WTC11 (cell line): ENCODE measurements around the gene IQSEC1. TPM values are rescaled to one million over a fixed set of nuclear protein-coding genes. Genes with fewer than 3 reads are reported as not detected.
A peak's percentile ranks its signal among the peaks of the same experiment; 100 is the strongest.

ENCODE experiments used
- ATAC-seq: fragments of 200-7000 bp; cut with Tn5 transposase; 2 replicates; pipeline ENCODE4 v1.10.0; 2021; ENCODE audit warnings: mild to moderate bottlenecking, moderate library complexity
- CTCF ChIA-PET: fragments of 300-600 bp; sonication (Branson Sonifier 250); formaldehyde crosslinking; loops from one replicate; lab custom pipeline; 2021; ENCODE audit warnings: antibody characterized with exemption; lab: Charles Lee
- POLR2A ChIA-PET: fragments of 350-600 bp; sonication (Branson Sonifier 250); formaldehyde crosslinking; loops from one replicate; lab custom pipeline; 2021; ENCODE audit warnings: antibody characterized with exemption; lab: Charles Lee
- DNase-seq: peaks from one replicate; pipeline ENCODE4 v3.0.0; 2021; ENCODE audit warnings: low spot score
- H3K27ac Mint-ChIP-seq: 2 replicates; pipeline ENCODE4 v1.8.0; 2021; ENCODE audit warnings: mixed read lengths
- H3K27me3 Mint-ChIP-seq: 2 replicates; pipeline ENCODE4 v1.8.0; 2021; ENCODE audit warnings: low read depth, mild to moderate bottlenecking, moderate library complexity, mixed read lengths
- H3K36me3 Mint-ChIP-seq: 2 replicates; pipeline ENCODE4 v1.8.0; 2021; ENCODE audit warnings: mixed read lengths
- H3K4me1 Mint-ChIP-seq: 2 replicates; pipeline ENCODE4 v1.8.0; 2022; ENCODE audit warnings: mixed read lengths
- H3K4me3 Mint-ChIP-seq: 2 replicates; pipeline ENCODE4 v1.8.0; 2021; ENCODE audit warnings: mild to moderate bottlenecking, moderate library complexity, mixed read lengths
- H3K9me3 Mint-ChIP-seq: 2 replicates; pipeline ENCODE4 v1.8.0; 2021; ENCODE audit warnings: mixed read lengths
- ARID4B ChIP-seq: sonication (generic); formaldehyde crosslinking; IDR thresholded peaks from 2 replicates; pipeline ENCODE4 v1.8.0; 2023; ENCODE audit warnings: missing genetic modification reagents, mild to moderate bottlenecking, borderline replicate concordance
- ATF6 ChIP-seq: sonication (generic); formaldehyde crosslinking; IDR thresholded peaks from 2 replicates; pipeline ENCODE4 v1.8.1; 2023; ENCODE audit warnings: mild to moderate bottlenecking, missing genetic modification reagents
- CTCF ChIP-seq: fragments of 200-600 bp; IDR thresholded peaks from 2 replicates; pipeline ENCODE4 v1.8.0; 2022; ENCODE audit warnings: antibody characterized with exemption
- FOXP1 ChIP-seq: sonication (generic); formaldehyde crosslinking; IDR thresholded peaks from 2 replicates; pipeline ENCODE4 v1.8.0; 2022; ENCODE audit warnings: missing genetic modification reagents, mild to moderate bottlenecking, moderate library complexity, borderline replicate concordance
- GTF2I ChIP-seq: fragments of 250-450 bp; sonication (Bioruptor Pico); conservative IDR thresholded peaks from 2 replicates; pipeline ENCODE4 v1.4.0; 2021; ENCODE audit warnings: mild to moderate bottlenecking
- MAX ChIP-seq: sonication (generic); formaldehyde crosslinking; IDR thresholded peaks from 2 replicates; pipeline ENCODE4 v1.8.0; 2022; ENCODE audit warnings: mild to moderate bottlenecking, missing genetic modification reagents
- NFE2L1 ChIP-seq: sonication (generic); formaldehyde crosslinking; IDR thresholded peaks from 2 replicates; pipeline ENCODE4 v1.8.1; 2023; ENCODE audit warnings: missing genetic modification reagents
- SP1 ChIP-seq: sonication (generic); formaldehyde crosslinking; conservative IDR thresholded peaks from 2 replicates; pipeline ENCODE4 v1.8.1; 2022; ENCODE audit warnings: missing genetic modification reagents
- TEAD4 ChIP-seq: sonication (generic); formaldehyde crosslinking; IDR thresholded peaks from 2 replicates; pipeline ENCODE4 v1.8.0; 2022; ENCODE audit warnings: mild to moderate bottlenecking, missing genetic modification reagents
- USF1 ChIP-seq: sonication (generic); formaldehyde crosslinking; IDR thresholded peaks from 2 replicates; pipeline ENCODE4 v1.8.0; 2022; ENCODE audit warnings: mild to moderate bottlenecking, missing genetic modification reagents
- USF2 ChIP-seq: sonication (generic); formaldehyde crosslinking; IDR thresholded peaks from 2 replicates; pipeline ENCODE4 v1.8.1; 2023; ENCODE audit warnings: mild to moderate bottlenecking, missing genetic modification reagents, moderate library complexity
- ZNF263 ChIP-seq: sonication (generic); formaldehyde crosslinking; IDR thresholded peaks from 2 replicates; pipeline ENCODE4 v1.8.1; 2022; ENCODE audit warnings: low read depth, mild to moderate bottlenecking, moderate library complexity, missing genetic modification reagents
- ZNF423 ChIP-seq: fragments of 250-450 bp; sonication (Bioruptor Pico); IDR thresholded peaks from 2 replicates; pipeline ENCODE4 v2.1.2; 2022; ENCODE audit warnings: mild to moderate bottlenecking, moderate library complexity
- ZNF512 ChIP-seq: sonication (generic); formaldehyde crosslinking; IDR thresholded peaks from 2 replicates; pipeline ENCODE4 v1.8.1; 2022; ENCODE audit warnings: missing genetic modification reagents, borderline replicate concordance
- total RNA-seq: library from RNA; stranded (reverse); gene quantifications from 3 replicates; pipeline ENCODE4 v1.2.3, GENCODE V29; 2021

The IQSEC1 gene
- total RNA-seq, 1 experiment from 2014 or later: 35.0 TPM

GRCh38 chr3:12870942-12871341 is 202.3 kb downstream of the IQSEC1 start:
- no peaks in the 10 kb centered on the region for H3K36me3 Mint-ChIP-seq
- no peak for DNase-seq
- H3K4me3 Mint-ChIP-seq: no peak overlapping the region
- no peak overlapping the region for H3K27ac Mint-ChIP-seq
- TF ChIP-seq TEAD4 (CRISPR knock-in tag): no peak
- no peak for TF ChIP-seq FOXP1 (CRISPR knock-in tag)
- no peak for TF ChIP-seq GTF2I (CRISPR knock-in tag)
- TF ChIP-seq ATF6: no peak
- TF ChIP-seq ZNF423 (CRISPR knock-in tag): no peak
- TF ChIP-seq USF1: no peak
- TF ChIP-seq CTCF: no peak
- no peak for TF ChIP-seq ZNF512
- no peak for TF ChIP-seq ZNF263 (CRISPR knock-in tag)
- TF ChIP-seq, all 79 proteins: peak for 0
- ChIA-PET POLR2A (no interaction called here), CTCF (interaction anchor here (1.1 to 1.4 kb wide), 2 partner anchors 16 to 20 kb away, joined by 3 to 6 read pairs; no protein-coding TSS in a partner anchor)
- ATAC-seq: no peak
- no peaks in the 10 kb centered on the region for H3K9me3 Mint-ChIP-seq
- H3K4me1 Mint-ChIP-seq: peaks cover 10% of the 10 kb centered on the region
- peaks cover 70% of the 10 kb centered on the region for H3K27me3 Mint-ChIP-seq

- POLR2A ChIA-PET: interaction anchor here (1.0 kb wide), 1 partner anchor 610 kb away, joined by 3 read pairs; no protein-coding TSS in a partner anchor
- DNase-seq (peak; percentile 88), ATAC-seq (peak; percentile 86)
- CTCF ChIA-PET: interaction anchor here (0.6 to 3.0 kb wide), 25 partner anchors 8 to 719 kb away, joined by 3 to 36 read pairs (median 4); partner anchors contain the start of gene CAND2
- Mint-ChIP-seq H3K27me3 (peaks cover 65% of the 10 kb centered on the region), H3K27ac (no peak overlapping the region), H3K36me3 (peaks cover 4% of the 10 kb centered on the region), H3K4me3 (peak overlapping the region; percentile 87), H3K4me1 (peaks cover 4% of the 10 kb centered on the region), H3K9me3 (peaks cover 9% of the 10 kb centered on the region)
- TF ChIP-seq SP1 (0 out of 2 replicates have a peak, but pooled peaks have one; percentile 10), NFE2L1 (CRISPR knock-in tag) (no peak)
These were observed 204.1 kb downstream of the IQSEC1 start for GRCh38 chr3:12869035-12869621.

- ChIA-PET POLR2A (interaction anchor here (0.6 to 1.0 kb wide), 2 partner anchors 13 to 611 kb away, joined by 3 to 5 read pairs; no protein-coding TSS in a partner anchor), CTCF (interaction anchor here (0.6 to 3.0 kb wide), 41 partner anchors 8 to 758 kb away, joined by 3 to 36 read pairs (median 4); partner anchors contain the start of genes CAND2 and RPL32)
- peaks cover 4% of the 10 kb centered on the region for H3K36me3 Mint-ChIP-seq
- TF ChIP-seq MAX (0 out of 2 replicates have a peak, but pooled peaks have one; percentile 31), ARID4B (0 out of 2 replicates have a peak, but pooled peaks have one; percentile 36), SP1 (peak; percentile 43; the same call in 1 of the 2 replicates), USF2 (peak; percentile 61)
These were observed 204.9 kb downstream of the IQSEC1 start for GRCh38 chr3:12868039-12869034.

More at GRCh38 chr3:12868039-12869034, 204.9 kb downstream of the IQSEC1 start:
- ATAC-seq: peak; percentile 70
- DNase-seq: peak; percentile 82
- Mint-ChIP-seq H3K4me3 (peak overlapping the region; percentile 87), H3K27ac (peak overlapping the region; percentile 62; the same call in 1 of the 2 replicates), H3K4me1 (peaks cover 4% of the 10 kb centered on the region), H3K27me3 (peaks cover 57% of the 10 kb centered on the region), H3K9me3 (peaks cover 9% of the 10 kb centered on the region)
